Measurements from ENCODE around the gene KYNU.

The KYNU gene

DNA sequence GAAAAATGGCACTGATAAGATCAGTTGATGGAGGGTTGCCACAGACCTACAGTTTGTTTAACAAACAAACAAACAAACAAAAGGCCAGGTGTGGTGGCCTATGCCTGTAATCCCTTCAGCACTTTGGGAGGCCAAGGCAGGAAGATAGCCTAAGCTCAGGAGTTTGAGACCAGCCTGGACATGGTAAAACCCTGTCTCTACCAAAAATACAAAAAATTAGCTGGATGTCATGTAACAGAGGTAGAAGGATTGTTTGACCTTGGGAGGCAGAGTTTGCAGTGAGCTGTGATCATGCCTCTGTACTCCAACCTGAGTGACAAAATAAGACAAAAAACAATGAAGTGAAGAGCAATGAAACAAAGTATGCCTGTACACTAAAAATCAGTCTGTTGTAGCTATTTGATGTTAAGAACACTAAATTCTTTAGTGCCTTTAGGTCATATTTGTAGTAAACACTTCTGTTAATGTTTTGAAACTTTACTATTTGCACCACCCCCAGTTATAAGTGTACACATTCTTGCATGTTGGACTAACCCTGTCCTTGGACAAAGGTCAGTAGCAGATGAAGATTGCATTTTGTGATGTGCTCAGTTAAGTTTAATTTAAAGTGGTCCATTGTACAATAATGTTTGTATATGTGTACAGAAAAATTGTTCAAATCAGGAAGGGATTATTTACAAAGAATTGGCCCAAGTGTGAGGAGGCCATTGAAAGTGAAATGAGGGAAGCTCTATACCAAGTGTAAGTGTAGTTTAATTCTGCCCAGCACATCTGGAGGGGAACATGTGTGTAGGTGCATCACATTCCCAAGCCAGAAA is 73.9 kb downstream of the KYNU start:
- no peak for TF ChIP-seq POLR2A (IDR thresholded peaks at IDR 0.05; ENCODE audit: low read length)
- no peak for TF ChIP-seq GATA1 (IDR thresholded peaks at IDR 0.05; ENCODE audit: low read depth, low read length)
- DNase-seq = no peak

DNA sequence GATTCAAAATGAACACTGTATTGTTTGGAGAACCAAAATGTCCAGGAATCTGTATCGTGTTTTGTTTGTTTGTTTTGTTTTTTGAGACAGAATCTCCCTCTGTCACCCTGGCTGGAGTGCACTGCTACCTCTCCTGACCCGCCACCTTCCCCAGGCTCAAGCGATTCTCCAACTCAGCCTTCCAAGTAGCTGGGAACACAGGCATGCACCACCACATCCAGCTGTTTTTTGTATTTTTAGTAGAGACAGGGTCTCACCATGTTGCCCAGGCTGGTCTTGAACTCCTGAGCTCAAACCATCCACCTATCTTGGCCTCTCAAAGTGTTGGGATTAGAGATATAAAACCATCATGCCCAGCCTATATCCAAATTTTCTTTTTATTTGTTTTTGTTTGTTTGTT is 74.6 kb downstream of the KYNU start:
- TF ChIP-seq POLR2A (IDR thresholded peaks at IDR 0.05; ENCODE audit: low read length) (no peak), GATA1 (IDR thresholded peaks at IDR 0.05; ENCODE audit: low read depth, low read length) (no peak)
- DNase-seq = no peak

DNA sequence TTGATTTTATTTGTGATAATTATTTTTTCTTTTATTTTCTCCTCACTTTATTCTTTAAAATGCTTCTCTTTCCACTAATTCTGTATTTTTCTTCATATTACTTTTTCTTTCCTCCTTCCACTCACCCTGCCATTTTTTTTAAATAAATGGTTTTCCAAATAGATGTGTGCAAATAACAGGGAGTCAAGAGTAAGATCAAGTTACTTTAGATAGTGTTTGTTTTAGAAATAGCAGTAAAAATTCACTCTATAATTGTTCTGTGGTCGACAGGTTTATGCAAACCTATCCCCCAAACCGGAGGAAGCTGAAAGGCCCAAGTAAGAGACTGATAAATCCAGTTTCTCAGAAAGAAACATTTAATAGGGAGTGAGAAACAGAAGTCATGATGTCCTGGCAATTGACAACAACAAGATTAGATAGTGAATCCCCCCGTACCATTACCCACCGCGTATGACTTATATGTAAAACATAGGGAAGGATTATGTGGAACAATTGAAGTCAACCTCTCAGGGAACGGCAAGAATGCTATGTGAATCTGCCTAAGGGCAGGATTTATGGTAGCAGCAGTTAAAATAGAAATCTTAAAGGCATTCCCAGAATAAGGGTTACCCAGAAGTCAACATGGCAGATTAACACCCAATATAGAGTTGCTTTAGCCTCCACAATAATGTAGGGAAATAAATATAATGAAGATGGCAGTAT is 75.5 kb downstream of the KYNU start:
- TF ChIP-seq POLR2A (IDR thresholded peaks at IDR 0.05; ENCODE audit: low read length) (no peak), GATA1 (IDR thresholded peaks at IDR 0.05; ENCODE audit: low read depth, low read length) (no peak)
- no peak for DNase-seq

DNA sequence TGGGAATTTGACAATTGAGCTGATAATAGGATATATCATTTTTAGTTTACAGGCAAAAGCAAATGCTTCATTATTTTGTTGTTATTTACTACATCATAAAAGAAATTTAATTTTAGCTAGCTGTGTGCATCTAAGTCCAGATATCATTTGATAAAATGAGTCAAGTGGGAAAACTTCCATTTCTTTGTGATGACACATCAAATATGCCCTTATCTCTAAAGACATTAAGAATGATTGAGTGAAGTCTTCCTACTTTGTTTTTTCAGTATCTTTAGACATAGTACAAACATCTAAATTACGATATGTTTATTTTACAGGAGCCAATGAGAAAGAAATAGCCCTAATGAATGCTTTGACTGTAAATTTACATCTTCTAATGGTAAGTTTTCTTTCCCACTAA is 77.0 kb downstream of the KYNU start:
- DNase-seq = no peak
- TF ChIP-seq POLR2A (IDR thresholded peaks at IDR 0.05; ENCODE audit: low read length) = no peak
- TF ChIP-seq GATA1 (IDR thresholded peaks at IDR 0.05; ENCODE audit: low read depth, low read length) = no peak

DNA sequence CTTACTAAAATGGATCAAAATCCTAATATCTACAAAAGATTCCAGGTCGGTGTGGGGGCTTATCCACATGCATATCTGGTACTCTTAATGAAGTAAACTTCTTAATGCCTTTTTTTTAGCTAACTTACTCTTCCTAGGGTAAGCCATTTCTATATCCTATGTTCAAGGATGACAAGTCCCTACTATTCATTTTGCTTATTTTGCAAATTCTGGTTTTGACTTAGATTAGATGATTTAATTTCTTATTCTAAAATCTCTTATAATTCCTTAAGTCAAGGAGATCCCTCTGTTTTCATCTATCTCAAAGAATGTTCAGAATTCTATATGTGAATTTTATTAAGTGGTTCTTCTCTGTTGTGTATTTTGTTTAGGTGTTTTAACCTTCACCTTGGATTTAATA is 79.7 kb downstream of the KYNU start:
- no peak for DNase-seq
- TF ChIP-seq GATA1 (IDR thresholded peaks at IDR 0.05; ENCODE audit: low read depth, low read length) (no peak), POLR2A (IDR thresholded peaks at IDR 0.05; ENCODE audit: low read length) (no peak)

DNA sequence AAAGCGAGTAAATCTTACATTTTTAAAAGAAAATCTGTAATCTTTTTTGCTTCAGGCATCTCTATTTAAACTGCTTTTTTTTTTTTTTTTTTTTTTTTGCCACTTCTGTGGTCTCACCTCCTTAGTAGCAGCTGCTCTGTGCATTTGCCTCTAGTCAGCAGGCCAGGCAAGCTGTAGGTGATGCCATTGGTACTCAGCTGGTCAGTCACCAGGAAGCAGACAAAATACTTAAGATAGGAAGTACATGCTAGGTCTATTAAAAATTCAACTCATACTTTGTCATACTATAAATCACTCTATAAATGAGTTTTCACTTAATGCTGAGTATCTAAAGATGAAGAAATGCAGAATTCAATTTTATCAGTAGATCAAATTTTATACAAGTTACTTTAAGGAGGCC is 83.7 kb downstream of the KYNU start:
- TF ChIP-seq GATA1 (IDR thresholded peaks at IDR 0.05; ENCODE audit: low read depth, low read length) (no peak), POLR2A (IDR thresholded peaks at IDR 0.05; ENCODE audit: low read length) (no peak)
- DNase-seq = no peak

DNA sequence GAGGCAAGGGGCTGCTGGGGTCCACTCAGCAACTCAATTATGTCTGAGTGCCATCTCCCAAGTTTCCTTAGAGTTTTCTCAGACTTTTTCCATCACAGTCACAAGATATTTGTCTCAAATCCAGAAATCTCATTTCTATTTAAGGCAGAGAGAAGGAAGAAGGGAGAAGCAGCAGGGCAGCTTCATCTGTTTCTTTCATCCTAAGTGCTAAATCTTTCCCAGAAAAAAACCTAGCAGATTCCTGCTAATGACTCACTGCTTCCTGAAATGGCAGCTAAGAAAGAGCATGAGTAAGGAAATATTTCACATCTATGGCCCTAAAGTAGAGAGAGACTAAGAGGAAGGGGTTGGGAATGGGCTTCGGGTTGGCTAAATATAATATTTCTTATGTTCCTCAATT is 88.0 kb downstream of the KYNU start:
- no peak for DNase-seq
- TF ChIP-seq GATA1 (IDR thresholded peaks at IDR 0.05; ENCODE audit: low read depth, low read length) = no peak
- TF ChIP-seq POLR2A (IDR thresholded peaks at IDR 0.05; ENCODE audit: low read length) = no peak

DNA sequence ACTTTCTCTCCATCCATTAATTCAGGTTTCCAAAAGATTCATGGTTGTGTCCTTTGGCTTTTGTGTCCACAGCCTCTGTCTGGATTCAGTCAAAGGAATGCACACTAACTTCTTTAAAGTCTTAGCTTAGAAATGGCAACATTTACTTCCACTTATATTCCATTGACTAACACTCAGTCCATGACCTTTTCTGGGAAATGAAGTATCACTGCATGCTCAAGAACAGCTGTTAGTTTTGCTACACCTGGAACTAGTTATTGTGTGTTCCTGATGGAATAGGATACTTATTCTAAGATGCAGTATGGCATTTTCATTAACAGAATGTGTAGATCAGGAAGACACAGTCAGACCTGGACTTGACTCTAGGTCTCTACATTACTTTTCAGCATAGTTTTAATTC is 88.8 kb downstream of the KYNU start:
- DNase-seq = no peak
- no peak for TF ChIP-seq GATA1 (IDR thresholded peaks at IDR 0.05; ENCODE audit: low read depth, low read length)
- no peak for TF ChIP-seq POLR2A (IDR thresholded peaks at IDR 0.05; ENCODE audit: low read length)

DNA sequence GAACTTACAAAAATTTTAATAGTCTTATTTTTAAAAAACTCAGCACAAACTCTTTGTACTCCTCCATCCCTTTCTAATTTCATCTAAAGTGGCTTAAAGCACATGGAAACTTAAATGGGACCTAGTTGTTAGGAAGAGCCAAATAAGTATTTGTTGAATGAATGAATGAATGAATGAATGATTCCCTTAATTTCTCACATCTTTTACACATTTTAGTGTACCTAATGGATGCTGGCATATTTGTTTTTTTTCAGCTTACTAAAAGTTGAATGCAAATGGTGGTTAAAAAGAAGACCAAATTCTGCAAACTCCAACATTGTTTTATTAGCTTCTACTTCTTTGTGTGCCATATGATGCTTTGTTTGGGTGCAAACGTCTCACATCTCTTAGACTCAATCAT is 89.6 kb downstream of the KYNU start:
- no peak for DNase-seq
- TF ChIP-seq POLR2A (IDR thresholded peaks at IDR 0.05; ENCODE audit: low read length) = no peak
- no peak for TF ChIP-seq GATA1 (IDR thresholded peaks at IDR 0.05; ENCODE audit: low read depth, low read length)

DNA sequence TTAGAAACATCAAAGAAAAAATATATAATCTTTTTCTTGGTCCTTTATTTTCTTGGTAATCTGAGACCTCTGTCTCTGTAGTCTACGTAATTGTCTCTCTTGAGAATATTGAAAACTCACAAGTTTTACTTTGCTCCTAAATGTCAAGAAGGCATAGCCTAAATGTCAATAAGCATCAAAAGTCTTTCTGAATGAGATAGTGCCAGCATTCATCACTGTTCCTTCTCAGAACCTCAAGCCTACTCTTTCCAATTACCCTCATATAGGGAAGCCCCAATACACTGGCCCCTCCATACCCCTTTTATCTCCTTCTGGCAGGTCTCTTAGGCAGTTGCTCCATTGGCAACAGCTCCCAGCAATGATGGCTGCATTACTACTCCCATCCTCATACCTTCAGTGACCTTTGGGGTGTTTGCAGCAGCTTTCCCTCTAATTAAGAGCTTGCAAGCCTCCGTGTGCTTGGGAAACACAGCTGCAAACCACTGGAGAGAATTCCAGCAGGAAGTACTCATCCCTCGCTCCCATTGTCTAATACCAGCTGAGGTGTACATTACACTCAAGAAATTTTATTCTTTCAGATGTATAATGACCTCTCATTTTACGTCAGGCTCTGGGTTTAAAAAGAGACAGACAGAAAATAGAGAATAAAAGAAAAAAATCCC is 95.8 kb downstream of the KYNU start:
- no peak for DNase-seq

DNA sequence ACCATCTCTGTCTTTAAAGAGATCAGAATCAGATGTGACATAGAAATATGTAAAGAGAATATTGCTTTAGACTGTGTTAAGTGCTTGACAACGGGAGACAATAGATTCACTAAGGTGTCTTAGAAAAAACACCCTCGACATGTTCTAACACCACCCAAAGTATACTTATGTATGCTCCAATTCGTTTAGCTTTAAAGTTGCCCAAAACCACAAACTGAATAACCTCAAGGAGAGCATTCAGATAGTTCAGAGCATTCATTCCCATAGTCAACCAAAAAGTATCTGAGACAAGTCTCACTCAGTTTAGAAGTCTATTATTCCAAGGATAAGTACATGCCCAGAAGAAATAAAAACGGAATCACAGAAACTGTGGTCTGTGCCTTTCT is 96.4 kb downstream of the KYNU start:
- DNase-seq = no peak
- TF ChIP-seq POLR2A (IDR thresholded peaks at IDR 0.05; ENCODE audit: low read length) = no peak
- TF ChIP-seq GATA1 (IDR thresholded peaks at IDR 0.05; ENCODE audit: low read depth, low read length) = no peak

More for the DNA sequence above, 95.8 kb downstream of the KYNU start:
- no peak for TF ChIP-seq GATA1 (IDR thresholded peaks at IDR 0.05; ENCODE audit: low read depth, low read length)

DNA sequence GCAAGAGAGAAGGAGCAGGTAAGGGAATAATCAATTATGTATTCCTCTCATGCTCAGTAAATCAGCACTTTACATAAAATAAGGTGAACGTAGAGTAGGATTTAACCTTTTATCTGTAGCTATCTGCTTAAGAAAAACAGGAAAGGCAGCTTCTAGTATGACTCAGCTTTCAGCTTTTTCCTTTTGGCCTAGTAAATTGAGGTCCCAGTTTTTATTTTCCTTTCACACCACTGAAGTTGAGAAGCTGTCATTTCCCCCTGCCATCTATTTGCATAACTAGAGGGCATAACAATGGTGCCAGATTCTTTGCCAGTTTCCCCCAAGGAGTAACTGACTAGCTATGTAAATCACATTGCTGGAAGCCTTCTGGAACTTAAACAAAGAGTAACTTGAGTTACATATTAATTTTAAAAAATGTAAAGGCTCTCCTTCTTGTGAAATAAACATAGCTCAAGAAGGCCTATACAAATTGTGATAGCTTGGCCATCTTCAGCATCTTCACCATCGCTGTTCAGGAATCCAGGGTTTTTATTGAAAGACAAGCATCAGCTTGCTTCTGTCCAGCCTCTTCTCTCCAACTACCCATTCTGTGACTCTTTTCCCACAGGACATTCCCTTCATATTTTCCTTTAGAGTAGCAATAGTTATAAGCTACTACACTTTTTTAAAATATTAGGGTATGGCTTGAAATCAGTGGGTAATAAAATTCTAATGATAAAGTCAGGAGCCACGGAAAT is 97.0 kb downstream of the KYNU start:
- no peak for DNase-seq
- TF ChIP-seq POLR2A (IDR thresholded peaks at IDR 0.05; ENCODE audit: low read length) (no peak), GATA1 (IDR thresholded peaks at IDR 0.05; ENCODE audit: low read depth, low read length) (no peak)

DNA sequence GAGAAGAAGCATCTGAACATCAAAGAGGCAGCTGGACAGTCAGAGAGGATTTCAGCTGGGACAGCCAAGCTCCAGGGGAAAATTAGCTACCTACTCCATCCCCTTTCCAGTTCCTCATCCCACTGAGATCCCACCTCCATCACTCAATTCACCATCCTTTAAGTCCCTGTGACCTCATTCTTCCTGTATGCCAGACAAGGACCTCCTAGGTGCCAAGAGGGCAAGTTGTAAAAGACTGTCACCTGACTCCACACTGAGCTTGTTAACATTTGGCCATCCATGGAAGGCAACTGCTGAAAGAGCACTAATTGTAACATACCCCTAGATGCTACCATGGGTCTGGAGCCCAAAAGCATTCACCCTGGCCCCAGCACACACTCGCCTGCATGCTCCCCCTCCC is 97.8 kb downstream of the KYNU start:
- TF ChIP-seq POLR2A (IDR thresholded peaks at IDR 0.05; ENCODE audit: low read length) = no peak
- no peak for TF ChIP-seq GATA1 (IDR thresholded peaks at IDR 0.05; ENCODE audit: low read depth, low read length)

More for the DNA sequence above, 97.8 kb downstream of the KYNU start:
- DNase-seq = no peak
